Fibroblast of skin of left quadriceps (primary cell): ENCODE data around the gene WNT3.
A peak's percentile ranks its signal among the peaks of the same experiment; 100 is the strongest.
"Not testable (repeated sequence)": the region's sequence is repeated elsewhere in the genome, so short reads cannot be mapped to it uniquely, and the experiment has no call there.

Source experiments
- DNase-seq, 2 experiments: peaks; one replicate each; pipeline ENCODE4 v3.0.0-alpha.2; 2013; ENCODE audit warnings: low read depth in 2 of 2

WNT3 gene

DNA sequence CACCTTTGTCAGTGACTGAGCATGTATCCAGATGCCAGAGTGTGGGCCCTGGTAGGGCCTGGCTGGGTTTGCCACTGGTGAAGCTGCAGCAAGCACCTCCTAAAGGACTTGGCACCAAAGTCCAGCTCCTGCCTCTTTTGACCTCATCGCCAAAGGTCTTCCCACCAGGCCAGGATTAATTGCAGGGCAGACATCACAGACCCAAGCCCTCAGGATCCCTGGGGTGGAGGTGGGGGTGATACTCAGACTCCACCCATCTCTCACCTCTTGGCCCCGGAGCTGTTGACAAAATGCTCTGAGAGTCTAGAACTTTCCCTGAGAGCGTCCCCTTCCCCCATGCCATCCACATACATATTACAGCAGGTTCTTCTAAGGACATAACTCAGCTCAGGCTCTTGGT, 4.6 kb downstream of the WNT3 start:
- no peak for DNase-seq

- DNase-seq = no peak
Measured at GRCh38 chr17:46812624-46813318, 5.7 kb downstream of the WNT3 start.

GRCh38 chr17:46811978-46812583, 6.4 kb downstream of the WNT3 start:
- peak; percentile 82 for DNase-seq

- no peak for DNase-seq
Measured at GRCh38 chr17:46810837-46811236, 7.7 kb downstream of the WNT3 start.

GRCh38 chr17:46809110-46809571, 9.4 kb downstream of the WNT3 start:
- no peak for DNase-seq

GRCh38 chr17:46805771-46806170, 12.7 kb downstream of the WNT3 start:
- DNase-seq = no peak

GRCh38 chr17:46803544-46803943, 14.9 kb downstream of the WNT3 start:
- DNase-seq = no peak

GRCh38 chr17:46802800-46803199, 15.7 kb downstream of the WNT3 start:
- DNase-seq = no peak

DNA sequence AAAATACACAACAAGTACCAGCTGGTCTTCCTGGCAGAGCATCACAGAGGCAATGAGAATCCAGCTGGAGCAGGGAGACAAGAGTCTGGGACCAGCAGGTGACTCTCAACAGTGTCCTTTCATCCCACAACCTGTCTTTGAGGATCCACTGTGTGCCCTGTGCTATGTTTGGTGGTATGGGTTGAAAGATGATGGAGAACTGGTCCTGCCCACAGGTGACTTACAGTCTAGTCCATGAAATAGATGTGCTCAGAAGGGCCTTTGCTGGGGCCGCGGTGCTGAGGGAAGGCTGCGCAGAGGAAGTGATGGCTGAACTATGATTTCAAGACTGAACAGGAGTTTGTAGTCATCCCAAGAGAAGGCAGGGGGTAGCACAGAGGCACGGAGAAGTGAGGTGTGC, 17.9 kb downstream of the WNT3 start:
- DNase-seq = no peak

GRCh38 chr17:46796956-46797530, 21.4 kb downstream of the WNT3 start:
- DNase-seq = no peak

GRCh38 chr17:46796524-46796923, 22.0 kb downstream of the WNT3 start:
- no peak for DNase-seq

GRCh38 chr17:46796084-46796483, 22.4 kb downstream of the WNT3 start:
- no peak for DNase-seq

DNA sequence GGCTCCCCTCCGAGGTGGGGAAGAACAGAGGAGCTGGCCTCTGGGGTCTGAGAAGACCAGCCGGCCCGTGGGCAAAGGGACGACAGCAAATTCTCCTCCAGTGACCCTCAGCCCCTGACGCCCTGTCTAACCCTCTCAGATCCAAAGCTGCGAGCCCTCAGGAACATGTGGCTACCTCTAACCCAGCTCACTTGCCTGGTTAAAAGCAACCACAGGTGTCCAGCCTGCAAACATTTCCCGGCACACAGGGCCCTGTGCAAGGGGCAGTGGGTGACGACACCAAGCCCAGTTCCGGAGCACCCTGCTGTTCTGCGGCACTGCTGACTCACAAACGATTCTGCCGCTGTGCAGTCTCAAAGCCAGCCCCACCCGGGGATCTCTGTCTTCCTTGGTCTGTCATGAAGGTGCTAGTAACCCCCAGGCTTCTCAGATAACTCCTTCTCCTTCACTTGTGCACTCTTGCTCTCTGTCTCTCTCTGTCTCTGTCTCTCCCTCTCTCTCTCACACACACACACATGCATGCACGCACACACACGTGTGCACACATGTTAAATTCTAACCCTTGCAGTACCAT, 23.0 kb downstream of the WNT3 start:
- DNase-seq = no peak

DNA sequence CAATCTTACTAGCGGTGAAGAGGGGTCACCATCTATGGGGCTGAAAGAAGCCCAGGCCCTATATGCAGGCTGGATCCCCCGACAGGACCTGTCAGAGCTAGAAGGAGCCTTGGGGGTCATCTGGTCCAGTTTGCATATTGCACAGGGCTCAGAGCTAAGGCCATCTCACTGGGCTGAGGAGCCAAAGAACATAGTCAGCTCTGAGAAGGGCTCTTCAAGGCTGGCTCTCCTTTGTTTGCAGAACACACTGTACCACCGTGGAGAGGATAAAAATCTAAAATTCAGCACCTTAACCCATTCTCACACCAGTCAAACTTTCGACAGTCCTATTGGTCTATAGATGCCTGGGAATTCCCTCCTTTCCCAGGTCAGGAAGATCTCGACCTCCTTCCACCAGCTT, 24.2 kb downstream of the WNT3 start:
- DNase-seq = no peak

- no peak for DNase-seq
Measured at GRCh38 chr17:46793541-46793940, 25.0 kb downstream of the WNT3 start.

DNA sequence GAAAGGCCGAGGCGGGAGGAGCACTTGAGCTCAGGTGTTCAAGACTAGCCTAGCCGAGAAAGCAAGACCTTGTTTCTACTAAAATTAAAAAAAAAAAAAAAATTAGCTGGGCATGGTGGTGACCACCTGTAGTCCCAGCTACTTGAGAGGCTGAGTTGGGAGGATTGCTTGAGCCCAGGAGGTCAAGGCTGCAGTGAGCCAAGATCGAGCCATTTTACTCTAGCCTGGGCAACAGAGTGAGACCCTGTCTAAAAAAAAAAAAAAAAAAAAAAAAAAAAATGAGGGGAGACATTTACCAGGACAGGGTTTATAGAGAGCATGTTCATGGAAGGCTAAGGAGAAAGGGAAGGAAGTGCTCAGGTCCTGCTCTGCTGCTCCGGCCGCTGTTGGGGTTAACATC, 25.5 kb downstream of the WNT3 start:
- not testable (repeated sequence) for DNase-seq

GRCh38 chr17:46792071-46792470, 26.4 kb downstream of the WNT3 start:
- no peak for DNase-seq

- no peak for DNase-seq
Measured at GRCh38 chr17:46791531-46791930, 27.0 kb downstream of the WNT3 start.

GRCh38 chr17:46790216-46790615, 28.3 kb downstream of the WNT3 start:
- no peak for DNase-seq

DNA sequence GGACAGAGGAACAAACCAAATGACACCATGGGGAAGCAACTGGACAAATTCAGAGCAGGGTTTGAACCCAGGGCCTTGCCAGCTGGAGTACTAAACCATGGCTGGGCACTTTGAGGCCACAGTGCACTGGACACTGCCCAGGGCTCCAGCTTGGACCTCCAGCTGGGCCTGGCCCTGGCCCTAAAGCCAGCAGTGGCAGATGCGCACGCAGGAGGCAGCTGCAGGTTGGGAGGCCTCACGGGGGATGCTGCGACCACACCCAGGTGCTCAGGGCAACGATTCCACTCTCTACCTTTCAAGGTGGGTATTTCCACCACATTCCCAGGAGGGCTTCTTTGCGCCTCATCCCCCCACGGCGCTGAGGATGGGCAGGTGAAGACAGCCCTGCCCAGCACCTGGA, 28.9 kb downstream of the WNT3 start:
- DNase-seq = no peak

- no peak for DNase-seq
Measured at GRCh38 chr17:46788796-46789195, 29.7 kb downstream of the WNT3 start.

GRCh38 chr17:46788300-46788699, 30.2 kb downstream of the WNT3 start:
- no peak for DNase-seq

GRCh38 chr17:46787478-46787877, 31.0 kb downstream of the WNT3 start:
- no peak for DNase-seq
